Endothelial cell of umbilical vein (primary cell): ENCODE measurements around the gene PIKFYVE. TPM values are rescaled to one million over a fixed set of nuclear protein-coding genes. Genes with fewer than 3 reads are reported as not detected.
"Not testable (repeated sequence)": the region's sequence is repeated elsewhere in the genome, so short reads cannot be mapped to it uniquely, and the experiment has no call there.

Source experiments
- BruUV-seq: library from RNA; stranded (reverse); fragments of 400-500 nt; replicated peaks from 2 replicates; lab custom pipeline; 2021; lab: Mats Ljungman, UMichigan
- CTCF ChIA-PET: fragments of 300-600, 350-600 bp; sonication (Branson Sonifier 250); formaldehyde crosslinking; loops from one replicate; lab custom pipeline; 2021; ENCODE audit warnings: antibody characterized with exemption, inconsistent platforms; lab: Charles Lee
- POLR2A ChIA-PET: fragments of 300-600, 350-600 bp; sonication (Branson Sonifier 250); formaldehyde crosslinking; loops from one replicate; lab custom pipeline; 2021; ENCODE audit warnings: antibody characterized with exemption, inconsistent platforms; lab: Charles Lee
- DNase-seq: peaks from one replicate; pipeline ENCODE4 v3.0.0-alpha.2; 2011; ENCODE audit warnings: low read depth, low spot score
- FAIRE-seq: peaks from 2 replicates; lab custom pipeline; 2011; peaks lifted over from hg19 to GRCh38; lab: Jason Lieb, UNC
- H2AFZ ChIP-seq: 2 replicates; pipeline ENCODE4 v1.6.0; 2012; ENCODE audit warnings: low read depth, low read length, control low read depth, inconsistent platforms
- H3K27ac ChIP-seq: 2 replicates; pipeline ENCODE4 v1.5.1; 2011; ENCODE audit warnings: low read depth, mild to moderate bottlenecking, control low read depth, low read length, moderate library complexity; ENCODE audit not compliant: insufficient read depth
- H3K27me3 ChIP-seq, 2 experiments: 2 replicates each; pipeline versions ENCODE4 v1.6.0 to v1.6.1; 2011; ENCODE audit warnings: low read length in 2 of 2, mixed read lengths in 1 of 2; ENCODE audit not compliant: control insufficient read depth in 2 of 2, insufficient read depth in 2 of 2
- H3K36me3 ChIP-seq, 2 experiments: 2 replicates in 1 of 2; 3 replicates in 1 of 2; pipeline ENCODE4 v1.5.1; 2011; ENCODE audit warnings: low read length in 2 of 2, mild to moderate bottlenecking in 1 of 2, moderate library complexity in 1 of 2; ENCODE audit not compliant: control insufficient read depth in 2 of 2, insufficient read depth in 2 of 2; ENCODE audit errors: extremely low read depth in 1 of 2
- H3K4me1 ChIP-seq: 3 replicates; pipeline ENCODE4 v1.5.1; 2011; ENCODE audit warnings: mild to moderate bottlenecking, low read length; ENCODE audit not compliant: control insufficient read depth, insufficient read depth; ENCODE audit errors: extremely low read depth
- H3K4me2 ChIP-seq: 2 replicates; pipeline ENCODE4 v1.6.1; 2011; ENCODE audit warnings: low read length, control low read depth, mixed read lengths; ENCODE audit not compliant: insufficient read depth
- H3K4me3 ChIP-seq, 3 experiments: fragments of 200-600 bp in 1 of 3; sonication (generic), shearing (Covaris generic) in 1 of 3; replicated peaks in 1 of 3; 2 replicates each; pipeline ENCODE4 v1.5.1; 2011 to 2016; ENCODE audit warnings: control low read depth in 3 of 3, low read length in 3 of 3, mild to moderate bottlenecking in 2 of 3, inconsistent platforms in 1 of 3, low read depth in 1 of 3, moderate library complexity in 1 of 3; ENCODE audit not compliant: insufficient read depth in 1 of 3
- H3K79me2 ChIP-seq: 2 replicates; pipeline ENCODE4 v1.6.0; 2012; ENCODE audit warnings: low read length, inconsistent platforms; ENCODE audit not compliant: control insufficient read depth, insufficient read depth
- H3K9ac ChIP-seq: replicated peaks from 2 replicates; pipeline ENCODE3; 2011; ENCODE audit warnings: low read length, control low read depth; ENCODE audit not compliant: insufficient read depth; ENCODE audit errors: extremely low read depth
- H3K9me1 ChIP-seq: replicated peaks from 3 replicates; pipeline ENCODE4 v1.6.0; 2011; ENCODE audit warnings: mild to moderate bottlenecking, low read length; ENCODE audit not compliant: control insufficient read depth, insufficient read depth; ENCODE audit errors: extremely low read depth
- H3K9me3 ChIP-seq: replicated peaks from 2 replicates; pipeline ENCODE4 v1.5.1; 2012; ENCODE audit warnings: low read length, inconsistent platforms; ENCODE audit not compliant: control insufficient read depth, insufficient read depth
- H4K20me1 ChIP-seq: replicated peaks from 2 replicates; pipeline ENCODE3; 2011; ENCODE audit warnings: mild to moderate bottlenecking, low read length; ENCODE audit not compliant: control insufficient read depth, insufficient read depth; ENCODE audit errors: extremely low read depth
- EZH2 ChIP-seq: IDR thresholded peaks from 2 replicates; pipeline ENCODE4 v1.6.1; 2012; ENCODE audit warnings: borderline replicate concordance, low read depth, mild to moderate bottlenecking, moderate library complexity, low read length, inconsistent platforms; ENCODE audit not compliant: severe bottlenecking
- JUN ChIP-seq: IDR thresholded peaks from 2 replicates; pipeline ENCODE4 v1.6.1; 2011; ENCODE audit warnings: borderline replicate concordance, low read depth; ENCODE audit not compliant: insufficient read length, insufficient read depth
- dilution Hi-C: fragments of 300-500 bp; cut with MboI; formaldehyde crosslinking; loops from one replicate; pipeline ENCODE4 v1.15.0; 2019; ENCODE audit warnings: low sequenced_read_pairs; ENCODE audit not compliant: extremely low pct_ligation_motif_present
- intact Hi-C: fragments of 100-400 bp; cut with micrococcal nuclease; formaldehyde crosslinking; loops from one replicate; pipeline ENCODE4 v1.10.0; 2022
- polyA plus RNA-seq, 4 experiments: library from polyadenylated mRNA; depleted of rRNA in 3 of 4; stranded (reverse) in 3 of 4; unstranded in 1 of 4; fragments of >200 nt; gene quantifications; 2 replicates each; pipeline versions ENCODE4 v1.2.1 to v1.2.3, GENCODE V29; 2011 to 2012; ENCODE audit warnings: missing spikeins in 1 of 4
- total RNA-seq: library from RNA; stranded (reverse); gene quantifications from 2 replicates; pipeline ENCODE4 v1.2.3, GENCODE V29; 2021

PIKFYVE gene
- total and polyA plus RNA-seq, 2 donors (not counting 3 experiments of a cell fraction or from before 2014, with no cell fraction given): 9.0 to 28.2 TPM

DNA sequence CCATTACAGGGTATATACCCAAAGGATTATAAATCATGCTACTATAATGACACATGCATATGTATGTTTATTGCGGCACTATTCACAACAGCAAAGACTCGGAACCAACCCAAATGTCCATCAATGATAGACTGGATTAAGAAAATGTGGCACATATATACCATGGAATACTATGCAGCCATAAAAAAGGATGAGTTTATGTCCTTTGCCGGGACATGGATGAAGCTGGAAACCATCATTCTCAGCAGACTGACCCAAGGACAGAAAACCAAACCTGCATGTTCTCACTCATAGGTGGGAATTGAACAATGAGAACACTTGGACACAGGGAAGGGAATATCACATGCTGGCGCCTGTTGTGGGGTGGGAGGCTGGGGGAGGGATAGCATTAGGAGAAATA, 130.7 kb downstream of the PIKFYVE start:
- H3K36me3 ChIP-seq, H2AFZ ChIP-seq, H3K9me1 ChIP-seq, H4K20me1 ChIP-seq, H3K9me3 ChIP-seq, H3K79me2 ChIP-seq, H3K4me2 ChIP-seq, DNase-seq, H3K27me3 ChIP-seq, dilution Hi-C loops, H3K4me1 ChIP-seq, H3K4me3 ChIP-seq, BruUV-seq, FAIRE-seq, H3K27ac ChIP-seq, POLR2A ChIA-PET, H3K9ac ChIP-seq: not testable (repeated sequence)
- intact Hi-C loops: loop anchor here (5.0 to 10.0 kb wide), 2 partner anchors 1181 to 1568 kb away; no protein-coding TSS in a partner anchor
- CTCF ChIA-PET: interaction anchor here (2.2 kb wide), 1 partner anchor 934 kb away, joined by 13 read pairs; no protein-coding TSS in a partner anchor

GRCh38 chr2:208399201-208399600, 133.1 kb downstream of the PIKFYVE start:
- Histone ChIP-seq H3K9me1 (no peaks in the 10 kb centered on the region), H3K27ac (no peak overlapping the region), H3K9ac (no peak overlapping the region), H3K9me3 (no peaks in the 10 kb centered on the region), H3K4me1 (no peaks in the 10 kb centered on the region), H3K79me2 (no peaks in the 10 kb centered on the region), H3K36me3 (no peaks in the 10 kb centered on the region), H3K4me3 (no peak overlapping the region), H3K4me2 (no peak overlapping the region), H3K27me3 (peaks cover 5 to 8% of the 10 kb centered on the region in 2 experiments), H2AFZ (no peak overlapping the region), H4K20me1 (no peaks in the 10 kb centered on the region)
- intact Hi-C loops: loop anchor here (5.0 to 10.0 kb wide), 2 partner anchors 1178 to 1566 kb away; no protein-coding TSS in a partner anchor
- dilution Hi-C loops: no loop called here
- TF ChIP-seq EZH2 (no peak), JUN (no peak)
- FAIRE-seq: no peak
- POLR2A ChIA-PET: no interaction called here
- CTCF ChIA-PET: interaction anchor here (1.1 kb wide), 2 partner anchors 11 to 1562 kb away, joined by 3 to 5 read pairs; no protein-coding TSS in a partner anchor
- DNase-seq: no peak
- BruUV-seq: no TSS peak
